Kidney (tissue), 14 donors: ENCODE results near the gene PEAK3. TPM values are rescaled to one million over a fixed set of nuclear protein-coding genes. Genes with fewer than 3 reads are reported as not detected.

Experiments
- DNase-seq, 5 donors: peaks; one replicate each; pipeline ENCODE4 v3.0.0-alpha.2; 2013 to 2020
- FAIRE-seq: peaks from 2 replicates; lab custom pipeline; 2012; peaks lifted over from hg19 to GRCh38; lab: Jason Lieb, UNC
- H3K27ac ChIP-seq, 2 donors: one replicate each; pipeline ENCODE4 v1.7.0; 2013; ENCODE audit warnings: low read depth in 2 of 2, low read length in 2 of 2, inconsistent platforms in 1 of 2
- H3K27me3 ChIP-seq: one replicate; pipeline ENCODE4 v1.7.1; 2013; ENCODE audit warnings: low read length, inconsistent platforms; ENCODE audit not compliant: control insufficient read depth, insufficient read depth
- H3K36me3 ChIP-seq, 3 donors: one replicate each; pipeline versions ENCODE4 v1.7.0 to v1.7.1; 2013; ENCODE audit warnings: low read length in 3 of 3, control low read depth in 1 of 3, inconsistent platforms in 1 of 3; ENCODE audit not compliant: insufficient read depth in 3 of 3, control insufficient read depth in 2 of 3
- H3K4me1 ChIP-seq, 3 donors: one replicate each; pipeline versions ENCODE4 v1.7.0 to v1.7.1; 2013; ENCODE audit warnings: low read length in 3 of 3, inconsistent platforms in 1 of 3, low read depth in 1 of 3; ENCODE audit not compliant: control insufficient read depth in 2 of 3, insufficient read depth in 2 of 3
- H3K4me3 ChIP-seq, 3 donors: one replicate each; pipeline versions ENCODE4 v1.7.0 to v1.8.1; 2013; ENCODE audit warnings: low read length in 3 of 3, control low read depth in 1 of 3, inconsistent platforms in 1 of 3
- H3K9ac ChIP-seq, 3 donors: one replicate each; pipeline versions ENCODE4 v1.7.0 to v1.7.1; 2013; ENCODE audit warnings: low read length in 3 of 3, control low read depth in 1 of 3, inconsistent platforms in 1 of 3
- H3K9me3 ChIP-seq, 3 donors: one replicate each; pipeline versions ENCODE4 v1.7.0 to v1.7.1; 2013; ENCODE audit warnings: low read length in 3 of 3, control low read depth in 1 of 3, inconsistent platforms in 1 of 3; ENCODE audit not compliant: control insufficient read depth in 2 of 3, insufficient read depth in 1 of 3
- intact Hi-C: fragments of 100-400 bp; cut with DNase I; formaldehyde crosslinking; loops from one replicate; pipeline ENCODE4 v1.11.1; 2022
- polyA plus RNA-seq: library from polyadenylated mRNA; stranded (reverse); fragments of 350-450 nt; fragmentation: Illumina TruSeq; extraction: RNeasy Lipid Tissue Mini Kit (QIAGEN cat#74804); gene quantifications from one replicate; pipeline ENCODE4 v1.2.3, GENCODE V29; 2014; ENCODE audit warnings: low read depth, low replicate concordance; ENCODE audit not compliant: insufficient read depth
- total RNA-seq: library from RNA; stranded (reverse); fragmentation: NEBNext Ultra II Directional; extraction: Animal tissue kit (Norgen Biotek cat#: 25700); gene quantifications from one replicate; pipeline ENCODE4 v1.2.1, GENCODE V29; 2021
- TF ChIP-seq, protein P1 (sequence below): IDR thresholded peaks from 3 replicates; pipeline ENCODE4 v1.5.1; 2012; ENCODE audit warnings: mild to moderate bottlenecking, moderate library complexity, borderline replicate concordance; ENCODE audit not compliant: insufficient read depth; ENCODE audit errors: extremely low read depth
- donor health status: control.
- donor health status: control.
- donor health status: control.
- donor health status: control.
- donor health status: control.
- donor health status: DM: yes; HTN: yes; CAD: no.
- donor health status: Normal renal cell carcinoma (clear cell type).

PEAK3 gene
- total and polyA plus RNA-seq, 2 donors from 2014 or later, result 2.1 TPM; not detected in 1

DNA sequence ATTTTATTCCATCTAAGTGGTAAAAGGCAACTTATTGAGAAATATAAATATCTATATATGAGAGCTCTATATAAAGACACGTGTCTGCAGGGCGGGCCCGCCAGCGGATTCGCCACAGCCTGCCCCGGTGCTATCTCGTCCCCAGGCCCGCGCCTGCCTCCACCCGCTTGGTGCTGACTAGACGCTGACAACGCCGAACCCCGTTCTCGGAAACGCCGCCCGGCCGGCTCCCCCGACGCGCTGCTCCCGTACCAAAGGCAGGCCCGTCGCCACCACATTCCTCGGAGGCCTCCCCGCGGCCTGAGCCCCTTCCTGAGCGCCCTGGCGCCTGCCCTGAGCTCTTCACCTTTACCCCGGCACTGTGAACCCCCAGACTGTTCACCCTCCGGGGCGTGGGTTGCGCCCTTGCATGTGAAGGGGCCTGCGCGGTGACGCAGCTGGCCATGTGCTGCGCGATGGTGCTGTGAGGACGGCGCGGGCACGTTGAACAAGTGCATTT, 51.9 kb downstream of the PEAK3 start:
- no peak for DNase-seq
- Histone ChIP-seq H3K36me3 (peaks cover 0 to 8% (median 3%) of the 10 kb centered on the region in 3 donors), H3K9ac (no peak overlapping the region), H3K9me3 (no peaks in the 10 kb centered on the region), H3K4me1 (peaks cover 0 to 21% (median 0%) of the 10 kb centered on the region in 3 donors), H3K27me3 (no peaks in the 10 kb centered on the region), H3K27ac (no peak overlapping the region), H3K4me3 (no peak overlapping the region)
- FAIRE-seq, result no peak
- TF ChIP-seq, protein P1, sequence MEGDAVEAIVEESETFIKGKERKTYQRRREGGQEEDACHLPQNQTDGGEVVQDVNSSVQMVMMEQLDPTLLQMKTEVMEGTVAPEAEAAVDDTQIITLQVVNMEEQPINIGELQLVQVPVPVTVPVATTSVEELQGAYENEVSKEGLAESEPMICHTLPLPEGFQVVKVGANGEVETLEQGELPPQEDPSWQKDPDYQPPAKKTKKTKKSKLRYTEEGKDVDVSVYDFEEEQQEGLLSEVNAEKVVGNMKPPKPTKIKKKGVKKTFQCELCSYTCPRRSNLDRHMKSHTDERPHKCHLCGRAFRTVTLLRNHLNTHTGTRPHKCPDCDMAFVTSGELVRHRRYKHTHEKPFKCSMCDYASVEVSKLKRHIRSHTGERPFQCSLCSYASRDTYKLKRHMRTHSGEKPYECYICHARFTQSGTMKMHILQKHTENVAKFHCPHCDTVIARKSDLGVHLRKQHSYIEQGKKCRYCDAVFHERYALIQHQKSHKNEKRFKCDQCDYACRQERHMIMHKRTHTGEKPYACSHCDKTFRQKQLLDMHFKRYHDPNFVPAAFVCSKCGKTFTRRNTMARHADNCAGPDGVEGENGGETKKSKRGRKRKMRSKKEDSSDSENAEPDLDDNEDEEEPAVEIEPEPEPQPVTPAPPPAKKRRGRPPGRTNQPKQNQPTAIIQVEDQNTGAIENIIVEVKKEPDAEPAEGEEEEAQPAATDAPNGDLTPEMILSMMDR, result no peak
- intact Hi-C loops, result no loop called here

DNA sequence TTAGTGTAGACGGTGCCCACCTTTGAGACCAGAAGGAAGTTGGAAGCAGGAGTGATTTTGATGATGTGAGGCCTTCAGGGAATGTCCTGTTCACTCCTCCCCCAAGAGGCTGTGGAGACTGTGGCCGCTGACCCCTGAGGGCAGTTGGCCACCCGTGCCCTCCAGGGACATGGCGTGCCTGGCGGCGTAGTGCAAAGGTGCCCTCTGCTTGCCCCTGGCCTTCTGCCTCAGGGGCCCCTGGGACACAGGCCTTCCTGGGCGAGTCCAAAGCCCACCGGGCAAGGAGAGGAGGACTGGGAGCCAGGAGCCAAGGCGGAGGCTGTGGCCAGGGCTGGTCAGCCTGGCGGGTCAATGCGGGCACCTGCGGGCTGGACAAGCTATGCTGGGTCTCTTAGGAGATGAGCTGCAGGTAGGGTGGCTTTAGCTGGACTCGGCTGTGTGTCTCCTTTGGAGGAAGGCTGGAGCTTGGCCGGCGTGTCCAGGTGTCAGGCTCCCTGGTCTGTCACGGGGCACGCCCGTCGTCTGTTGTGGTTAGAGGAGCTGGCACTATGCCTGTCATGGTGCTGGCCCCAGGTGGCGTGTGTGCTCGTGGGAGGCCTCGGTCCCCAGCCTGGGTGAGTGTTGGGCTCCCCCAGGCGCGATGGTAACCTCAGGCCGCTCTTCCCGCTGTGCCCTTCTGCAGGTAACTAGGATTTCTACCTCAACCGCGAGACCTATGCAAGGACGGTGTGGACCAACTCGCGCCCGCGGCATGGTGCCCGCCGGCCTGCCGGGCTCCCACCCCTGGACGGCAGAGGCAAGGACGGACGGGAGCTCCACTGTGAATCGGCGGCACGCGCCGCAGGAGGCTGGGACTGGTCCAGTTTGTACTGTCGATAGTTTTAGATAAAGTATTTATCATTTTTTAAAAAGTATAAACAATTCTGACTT, 52.6 kb downstream of the PEAK3 start:
- Histone ChIP-seq H3K36me3 (peaks cover 0 to 8% (median 3%) of the 10 kb centered on the region in 3 donors), H3K9ac (no peak overlapping the region), H3K4me3 (no peak overlapping the region), H3K27me3 (no peaks in the 10 kb centered on the region), H3K27ac (no peak overlapping the region), H3K9me3 (no peaks in the 10 kb centered on the region), H3K4me1 (peaks cover 0 to 18% (median 0%) of the 10 kb centered on the region in 3 donors)
- intact Hi-C loops, result no loop called here
- TF ChIP-seq, protein P1, result no peak
- FAIRE-seq (no peak), DNase-seq (no peak)

DNA sequence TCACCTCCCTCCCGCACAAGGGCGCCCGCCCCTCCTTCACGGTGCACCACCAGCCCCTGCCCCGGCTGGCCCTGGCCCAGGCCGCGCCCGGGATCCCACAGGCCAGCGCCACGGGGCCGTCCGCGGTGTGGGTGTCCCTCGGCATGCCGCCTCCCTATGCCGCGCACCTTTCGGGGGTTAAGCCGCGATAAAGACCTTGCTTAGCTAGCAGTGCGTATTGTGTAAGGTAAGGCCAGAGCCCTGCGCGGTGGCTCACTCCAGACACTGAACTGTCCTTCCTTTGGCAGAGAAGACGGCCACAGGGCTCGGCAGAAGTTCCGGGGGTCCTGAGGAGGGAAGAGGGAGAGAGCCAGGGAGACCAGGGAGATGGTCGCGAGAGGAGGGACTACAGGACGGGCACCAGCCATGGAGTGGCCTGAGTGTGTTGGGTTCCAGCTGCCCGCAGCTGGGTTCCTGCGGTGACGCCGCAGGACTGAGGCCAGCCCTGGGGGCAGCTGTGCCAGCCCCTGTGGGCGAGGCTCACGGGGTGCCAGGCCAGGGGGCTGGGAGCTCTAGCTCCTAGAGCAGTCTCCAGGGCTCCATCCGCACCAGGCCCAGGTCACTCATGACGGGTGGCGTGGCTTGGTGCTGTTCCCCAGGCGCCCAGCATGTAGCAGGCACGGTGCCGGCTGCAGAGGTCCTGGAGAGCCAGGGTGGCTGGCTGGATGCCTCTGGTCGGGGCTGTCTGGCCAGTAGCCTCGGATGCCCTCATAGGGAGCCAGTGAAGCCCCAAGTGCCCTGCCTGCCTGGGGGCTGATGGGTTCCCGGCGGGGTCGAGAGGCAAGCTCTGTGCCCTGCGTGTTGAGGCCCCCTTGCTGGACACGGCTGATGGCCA, 53.6 kb downstream of the PEAK3 start:
- intact Hi-C loops, result no loop called here
- peaks cover 0 to 10% (median 0%) of the 10 kb centered on the region in 3 donors for H3K4me1 ChIP-seq
- TF ChIP-seq, protein P1, result no peak

More for the DNA sequence above, 53.6 kb downstream of the PEAK3 start:
- H3K4me3 ChIP-seq, result no peak overlapping the region
- FAIRE-seq (no peak), DNase-seq (no peak)
- no peaks in the 10 kb centered on the region for H3K27me3 ChIP-seq
- no peaks in the 10 kb centered on the region for H3K9me3 ChIP-seq
- peaks cover 0 to 11% (median 3%) of the 10 kb centered on the region in 3 donors for H3K36me3 ChIP-seq
- peak overlapping the region in 1 of 2 donors; percentile 32 for H3K27ac ChIP-seq
- no peak overlapping the region for H3K9ac ChIP-seq
